ENCODE data around the gene ARMC12. TPM values are rescaled to one million over a fixed set of nuclear protein-coding genes. Genes with fewer than 3 reads are reported as not detected.

ARMC12 gene
- total and polyA plus RNA-seq, 2 experiments from 2014 or later = 2.3 to 4.1 TPM

DNA sequence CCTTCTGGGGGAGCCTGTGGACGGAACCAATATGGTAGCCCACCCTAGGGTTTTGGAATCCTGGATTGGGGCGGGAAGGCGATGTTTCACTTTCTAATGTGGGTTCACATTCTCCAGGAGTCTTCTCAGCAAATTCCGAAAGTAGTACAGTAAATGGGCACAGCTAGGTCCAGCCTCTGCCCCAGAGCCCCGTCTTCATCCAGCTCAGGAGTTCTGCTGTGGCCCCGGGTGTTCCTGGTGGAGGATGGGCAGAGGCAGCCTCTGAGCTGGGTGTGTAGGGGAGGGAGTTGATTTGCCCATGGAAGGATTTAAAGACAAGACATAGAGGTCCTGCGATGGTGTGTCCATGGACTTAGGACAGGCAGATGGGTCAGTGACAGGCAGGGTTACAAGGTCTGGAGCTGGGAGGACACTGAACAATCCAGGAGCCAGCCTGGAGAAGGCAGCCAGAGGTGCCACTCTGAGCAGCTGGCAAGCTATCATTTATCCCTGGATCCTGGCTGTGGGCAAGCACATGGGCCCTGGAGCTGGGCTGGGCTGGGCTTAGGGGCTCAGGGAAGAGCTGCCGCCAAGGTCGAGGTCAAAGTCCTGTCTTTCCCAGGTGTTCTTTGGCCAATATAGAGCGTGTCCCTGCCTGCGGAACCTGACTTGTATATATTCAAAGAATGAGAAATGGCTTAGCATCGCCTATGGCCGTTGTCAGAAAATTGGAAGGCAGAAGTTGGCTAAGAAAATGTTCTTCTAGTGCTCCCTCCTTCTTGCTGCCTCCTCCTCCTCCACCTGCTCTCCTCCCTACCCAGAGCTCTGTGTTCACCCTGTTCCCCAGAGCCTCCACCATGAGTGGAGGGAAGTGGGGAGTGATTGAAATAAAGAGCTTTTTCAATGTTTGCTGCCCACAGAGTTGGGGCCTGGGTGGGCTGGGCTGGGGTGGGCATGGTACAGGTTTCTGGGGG is 50.7 kb downstream of the ARMC12 start:
- no peak overlapping the region for H3K27ac ChIP-seq
- H3K9me3 ChIP-seq (ENCODE audit: low read depth) = no peaks in the 10 kb centered on the region
- TF ChIP-seq, protein P1, sequence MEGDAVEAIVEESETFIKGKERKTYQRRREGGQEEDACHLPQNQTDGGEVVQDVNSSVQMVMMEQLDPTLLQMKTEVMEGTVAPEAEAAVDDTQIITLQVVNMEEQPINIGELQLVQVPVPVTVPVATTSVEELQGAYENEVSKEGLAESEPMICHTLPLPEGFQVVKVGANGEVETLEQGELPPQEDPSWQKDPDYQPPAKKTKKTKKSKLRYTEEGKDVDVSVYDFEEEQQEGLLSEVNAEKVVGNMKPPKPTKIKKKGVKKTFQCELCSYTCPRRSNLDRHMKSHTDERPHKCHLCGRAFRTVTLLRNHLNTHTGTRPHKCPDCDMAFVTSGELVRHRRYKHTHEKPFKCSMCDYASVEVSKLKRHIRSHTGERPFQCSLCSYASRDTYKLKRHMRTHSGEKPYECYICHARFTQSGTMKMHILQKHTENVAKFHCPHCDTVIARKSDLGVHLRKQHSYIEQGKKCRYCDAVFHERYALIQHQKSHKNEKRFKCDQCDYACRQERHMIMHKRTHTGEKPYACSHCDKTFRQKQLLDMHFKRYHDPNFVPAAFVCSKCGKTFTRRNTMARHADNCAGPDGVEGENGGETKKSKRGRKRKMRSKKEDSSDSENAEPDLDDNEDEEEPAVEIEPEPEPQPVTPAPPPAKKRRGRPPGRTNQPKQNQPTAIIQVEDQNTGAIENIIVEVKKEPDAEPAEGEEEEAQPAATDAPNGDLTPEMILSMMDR (IDR thresholded peaks at IDR 0.05; ENCODE audit: low read depth, low read length) = no peak
- no peaks in the 10 kb centered on the region for H3K4me1 ChIP-seq (ENCODE audit: low read depth)
- H3K27me3 ChIP-seq = peaks cover 20% of the 10 kb centered on the region
- H3K36me3 ChIP-seq = no peaks in the 10 kb centered on the region
- no peak for DNase-seq (ENCODE audit: low read depth in 1 of 2, low spot score in 1 of 2)
- H3K4me3 ChIP-seq = no peak overlapping the region

GRCh38 chr6:35788423-35788982 is 51.7 kb downstream of the ARMC12 start:
- Histone ChIP-seq H3K4me1 (ENCODE audit: low read depth) (no peaks in the 10 kb centered on the region), H3K4me3 (no peak overlapping the region), H3K36me3 (no peaks in the 10 kb centered on the region), H3K9me3 (ENCODE audit: low read depth) (no peaks in the 10 kb centered on the region), H3K27ac (no peak overlapping the region), H3K27me3 (peaks cover 20% of the 10 kb centered on the region)
- no peak for DNase-seq (ENCODE audit: low read depth in 1 of 2, low spot score in 1 of 2)
- TF ChIP-seq, protein P1 (IDR thresholded peaks at IDR 0.05; ENCODE audit: low read depth, low read length) = no peak

- Histone ChIP-seq H3K27ac (no peak overlapping the region), H3K27me3 (peaks cover 20% of the 10 kb centered on the region), H3K9me3 (ENCODE audit: low read depth) (no peaks in the 10 kb centered on the region), H3K4me1 (ENCODE audit: low read depth) (no peaks in the 10 kb centered on the region), H3K36me3 (no peaks in the 10 kb centered on the region), H3K4me3 (no peak overlapping the region)
- TF ChIP-seq, protein P1 (IDR thresholded peaks at IDR 0.05; ENCODE audit: low read depth, low read length) = no peak
- DNase-seq (ENCODE audit: low read depth in 1 of 2, low spot score in 1 of 2) = no peak
Measured at GRCh38 chr6:35790683-35791082, 53.9 kb downstream of the ARMC12 start.

- DNase-seq (ENCODE audit: low read depth in 1 of 2, low spot score in 1 of 2) = no peak
- Histone ChIP-seq H3K27ac (no peak overlapping the region), H3K36me3 (no peaks in the 10 kb centered on the region), H3K4me3 (no peak overlapping the region), H3K27me3 (no peaks in the 10 kb centered on the region), H3K4me1 (ENCODE audit: low read depth) (no peaks in the 10 kb centered on the region), H3K9me3 (ENCODE audit: low read depth) (no peaks in the 10 kb centered on the region)
- TF ChIP-seq, protein P1 (IDR thresholded peaks at IDR 0.05; ENCODE audit: low read depth, low read length) = no peak
Measured at GRCh38 chr6:35794536-35795452, 58.0 kb downstream of the ARMC12 start.

- no peak overlapping the region for H3K4me3 ChIP-seq
- TF ChIP-seq, protein P1 (IDR thresholded peaks at IDR 0.05; ENCODE audit: low read depth, low read length) = no peak
- H3K27me3 ChIP-seq = no peaks in the 10 kb centered on the region
- DNase-seq (ENCODE audit: low read depth in 1 of 2, low spot score in 1 of 2) = no peak
- no peak overlapping the region for H3K27ac ChIP-seq
- H3K36me3 ChIP-seq = no peaks in the 10 kb centered on the region
- H3K9me3 ChIP-seq (ENCODE audit: low read depth) = no peaks in the 10 kb centered on the region
- H3K4me1 ChIP-seq (ENCODE audit: low read depth) = no peaks in the 10 kb centered on the region
Measured at GRCh38 chr6:35795453-35796071, 58.7 kb downstream of the ARMC12 start.
